Kidney (tissue), 14 donors: ENCODE data around the gene NHERF2. TPM values are rescaled to one million over a fixed set of nuclear protein-coding genes. Genes with fewer than 3 reads are reported as not detected.

Source experiments
- DNase-seq, 5 donors: peaks; one replicate each; pipeline ENCODE4 v3.0.0-alpha.2; 2013 to 2020
- FAIRE-seq: peaks from 2 replicates; lab custom pipeline; 2012; peaks lifted over from hg19 to GRCh38; lab: Jason Lieb, UNC
- H3K27ac ChIP-seq, 2 donors: one replicate each; pipeline ENCODE4 v1.7.0; 2013; ENCODE audit warnings: low read depth in 2 of 2, low read length in 2 of 2, inconsistent platforms in 1 of 2
- H3K27me3 ChIP-seq: one replicate; pipeline ENCODE4 v1.7.1; 2013; ENCODE audit warnings: low read length, inconsistent platforms; ENCODE audit not compliant: control insufficient read depth, insufficient read depth
- H3K36me3 ChIP-seq, 3 donors: one replicate each; pipeline versions ENCODE4 v1.7.0 to v1.7.1; 2013; ENCODE audit warnings: low read length in 3 of 3, control low read depth in 1 of 3, inconsistent platforms in 1 of 3; ENCODE audit not compliant: insufficient read depth in 3 of 3, control insufficient read depth in 2 of 3
- H3K4me1 ChIP-seq, 3 donors: one replicate each; pipeline versions ENCODE4 v1.7.0 to v1.7.1; 2013; ENCODE audit warnings: low read length in 3 of 3, inconsistent platforms in 1 of 3, low read depth in 1 of 3; ENCODE audit not compliant: control insufficient read depth in 2 of 3, insufficient read depth in 2 of 3
- H3K4me3 ChIP-seq, 3 donors: one replicate each; pipeline versions ENCODE4 v1.7.0 to v1.8.1; 2013; ENCODE audit warnings: low read length in 3 of 3, control low read depth in 1 of 3, inconsistent platforms in 1 of 3
- H3K9ac ChIP-seq, 3 donors: one replicate each; pipeline versions ENCODE4 v1.7.0 to v1.7.1; 2013; ENCODE audit warnings: low read length in 3 of 3, control low read depth in 1 of 3, inconsistent platforms in 1 of 3
- H3K9me3 ChIP-seq, 3 donors: one replicate each; pipeline versions ENCODE4 v1.7.0 to v1.7.1; 2013; ENCODE audit warnings: low read length in 3 of 3, control low read depth in 1 of 3, inconsistent platforms in 1 of 3; ENCODE audit not compliant: control insufficient read depth in 2 of 3, insufficient read depth in 1 of 3
- intact Hi-C: fragments of 100-400 bp; cut with DNase I; formaldehyde crosslinking; loops from one replicate; pipeline ENCODE4 v1.11.1; 2022
- polyA plus RNA-seq: library from polyadenylated mRNA; stranded (reverse); fragments of 350-450 nt; fragmentation: Illumina TruSeq; extraction: RNeasy Lipid Tissue Mini Kit (QIAGEN cat#74804); gene quantifications from one replicate; pipeline ENCODE4 v1.2.3, GENCODE V29; 2014; ENCODE audit warnings: low read depth, low replicate concordance; ENCODE audit not compliant: insufficient read depth
- total RNA-seq: library from RNA; stranded (reverse); fragmentation: NEBNext Ultra II Directional; extraction: Animal tissue kit (Norgen Biotek cat#: 25700); gene quantifications from one replicate; pipeline ENCODE4 v1.2.1, GENCODE V29; 2021
- TF ChIP-seq, protein P1 (sequence below): IDR thresholded peaks from 3 replicates; pipeline ENCODE4 v1.5.1; 2012; ENCODE audit warnings: mild to moderate bottlenecking, moderate library complexity, borderline replicate concordance; ENCODE audit not compliant: insufficient read depth; ENCODE audit errors: extremely low read depth
- donor health status: control.
- donor health status: control.
- donor health status: control.
- donor health status: control.
- donor health status: control.
- donor health status: DM: yes; HTN: yes; CAD: no.
- donor health status: Normal renal cell carcinoma (clear cell type).

The NHERF2 gene
- total and polyA plus RNA-seq, 2 donors from 2014 or later: 238 to 405 TPM

GRCh38 chr16:2027024-2028010 is 615 bp downstream of the NHERF2 start:
- DNase-seq (peak in 3 of 5 donors; percentile 47 to 76 (median 73)), FAIRE-seq (no peak)
- Histone ChIP-seq H3K36me3 (no peaks in the 10 kb centered on the region), H3K4me1 (peaks cover 0 to 42% (median 0%) of the 10 kb centered on the region in 3 donors), H3K27ac (no peak overlapping the region), H3K9ac (peak overlapping the region in 2 of 3 donors; percentile 40 to 90), H3K27me3 (no peaks in the 10 kb centered on the region), H3K9me3 (no peaks in the 10 kb centered on the region), H3K4me3 (peak overlapping the region; percentile 64 to 91 (median 82))
- TF ChIP-seq, protein P1, sequence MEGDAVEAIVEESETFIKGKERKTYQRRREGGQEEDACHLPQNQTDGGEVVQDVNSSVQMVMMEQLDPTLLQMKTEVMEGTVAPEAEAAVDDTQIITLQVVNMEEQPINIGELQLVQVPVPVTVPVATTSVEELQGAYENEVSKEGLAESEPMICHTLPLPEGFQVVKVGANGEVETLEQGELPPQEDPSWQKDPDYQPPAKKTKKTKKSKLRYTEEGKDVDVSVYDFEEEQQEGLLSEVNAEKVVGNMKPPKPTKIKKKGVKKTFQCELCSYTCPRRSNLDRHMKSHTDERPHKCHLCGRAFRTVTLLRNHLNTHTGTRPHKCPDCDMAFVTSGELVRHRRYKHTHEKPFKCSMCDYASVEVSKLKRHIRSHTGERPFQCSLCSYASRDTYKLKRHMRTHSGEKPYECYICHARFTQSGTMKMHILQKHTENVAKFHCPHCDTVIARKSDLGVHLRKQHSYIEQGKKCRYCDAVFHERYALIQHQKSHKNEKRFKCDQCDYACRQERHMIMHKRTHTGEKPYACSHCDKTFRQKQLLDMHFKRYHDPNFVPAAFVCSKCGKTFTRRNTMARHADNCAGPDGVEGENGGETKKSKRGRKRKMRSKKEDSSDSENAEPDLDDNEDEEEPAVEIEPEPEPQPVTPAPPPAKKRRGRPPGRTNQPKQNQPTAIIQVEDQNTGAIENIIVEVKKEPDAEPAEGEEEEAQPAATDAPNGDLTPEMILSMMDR: no peak
- intact Hi-C loops: loop anchor here (10.0 kb wide), 1 partner anchor 117 kb away; the partner anchor contains the start of gene RAB26

DNA sequence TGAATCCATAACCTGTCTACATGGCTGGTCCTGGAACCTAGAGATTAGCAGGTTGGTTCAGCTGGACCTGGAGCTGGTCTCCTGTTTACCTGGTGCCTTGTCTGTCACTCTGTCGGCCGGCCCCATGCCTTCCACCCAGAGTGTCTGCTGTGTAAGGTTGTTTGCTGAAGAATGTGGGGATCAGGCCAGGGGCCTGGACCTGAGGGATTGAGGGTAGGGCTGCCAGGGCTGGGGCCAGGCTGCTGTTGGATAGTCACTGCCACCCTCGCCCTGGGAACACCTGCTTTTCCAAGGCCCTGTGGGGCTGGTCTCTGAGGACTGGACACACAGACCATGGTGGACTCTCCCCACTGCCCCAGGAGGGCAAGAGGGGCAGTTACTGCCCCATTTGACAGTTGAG is 1.4 kb downstream of the NHERF2 start:
- H3K27ac ChIP-seq: no peak overlapping the region
- DNase-seq: peak in 1 of 5 donors; percentile 0
- intact Hi-C loops: loop anchor here (10.0 kb wide), 1 partner anchor 117 kb away; the partner anchor contains the start of gene RAB26
- no peaks in the 10 kb centered on the region for H3K9me3 ChIP-seq
- TF ChIP-seq, protein P1: no peak
- peak overlapping the region; percentile 64 to 91 (median 82) for H3K4me3 ChIP-seq
- H3K4me1 ChIP-seq: peaks cover 0 to 38% (median 0%) of the 10 kb centered on the region in 3 donors
- FAIRE-seq: no peak
- peak overlapping the region in 1 of 3 donors; percentile 34 for H3K9ac ChIP-seq
- H3K36me3 ChIP-seq: no peaks in the 10 kb centered on the region
- H3K27me3 ChIP-seq: no peaks in the 10 kb centered on the region

GRCh38 chr16:2028620-2029220 is 2.0 kb downstream of the NHERF2 start:
- intact Hi-C loops: loop anchor here (10.0 kb wide), 1 partner anchor 116 kb away; the partner anchor contains the start of gene RAB26
- FAIRE-seq: no peak
- Histone ChIP-seq H3K4me1 (peaks cover 0 to 34% (median 0%) of the 10 kb centered on the region in 3 donors), H3K27me3 (no peaks in the 10 kb centered on the region), H3K9me3 (no peaks in the 10 kb centered on the region), H3K4me3 (peak overlapping the region in 1 of 3 donors; percentile 82), H3K27ac (no peak overlapping the region), H3K36me3 (no peaks in the 10 kb centered on the region), H3K9ac (no peak overlapping the region)
- DNase-seq: peak in 1 of 5 donors; percentile 2
- TF ChIP-seq, protein P1: no peak
